Measurements from ENCODE around the gene GGTLC2.

DNA sequence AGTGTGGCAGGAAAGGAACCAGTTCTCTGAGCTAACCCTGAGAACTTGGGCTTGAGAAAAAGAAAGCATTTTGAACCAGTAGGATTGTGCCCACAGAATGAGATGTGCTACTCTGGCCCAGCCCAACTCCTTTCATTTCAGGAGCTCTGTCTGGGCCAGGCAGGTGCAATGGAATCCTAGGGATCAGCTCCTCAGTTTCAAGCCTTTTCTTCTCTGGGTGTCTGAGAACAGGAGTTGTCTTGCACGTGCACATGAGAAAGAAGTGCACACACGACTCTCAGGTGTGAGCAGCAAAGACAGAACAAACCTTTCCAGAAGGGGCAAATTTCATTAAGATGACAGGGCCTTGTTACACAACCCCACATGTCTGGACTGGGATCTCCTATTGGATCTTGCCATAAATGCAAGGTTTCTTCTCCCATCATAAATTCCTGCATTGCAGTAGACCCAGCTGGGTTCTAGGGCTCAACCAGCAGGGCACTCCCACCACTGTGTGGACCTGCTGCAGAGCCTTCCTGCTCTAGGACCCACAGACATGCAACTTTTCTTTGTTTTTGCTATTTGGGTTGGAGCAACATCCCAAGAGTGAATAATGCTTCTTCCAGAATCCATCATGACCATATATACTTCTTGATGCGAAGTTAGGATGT is 24.5 kb upstream of the GGTLC2 start:
- no peak for TF ChIP-seq POLR2AphosphoS5 (IDR thresholded peaks at IDR 0.05; ENCODE audit: low read depth, low read length)
- TF ChIP-seq POLR2A (IDR thresholded peaks at IDR 0.05; ENCODE audit: low read depth, low read length): no peak
- no peak for TF ChIP-seq SPI1 (IDR thresholded peaks at IDR 0.05; ENCODE audit: low read depth, low read length)
- TF ChIP-seq TAF1 (IDR thresholded peaks at IDR 0.05; ENCODE audit: low read depth, low read length): no peak

Measured in GM12891 (cell line).